Left ventricle myocardium inferior (tissue), 1 donor: Measurements from ENCODE around the gene TMEM30A. TPM values are rescaled to one million over a fixed set of nuclear protein-coding genes. Genes with fewer than 3 reads are reported as not detected.

Source experiments
- DNase-seq: peaks from one replicate; pipeline ENCODE4 v3.0.0-alpha.2; 2020
- H3K27ac ChIP-seq: fragments of 200-600 bp; replicated peaks from 2 replicates; pipeline ENCODE4 v1.8.0; 2021
- H3K27me3 ChIP-seq: fragments of 200-600 bp; 2 replicates; pipeline ENCODE4 v1.8.0; 2021; ENCODE audit warnings: low read depth
- H3K36me3 ChIP-seq: fragments of 200-600 bp; 2 replicates; pipeline ENCODE4 v1.8.0; 2021
- H3K4me1 ChIP-seq: fragments of 200-600 bp; 2 replicates; pipeline ENCODE4 v1.8.0; 2021
- H3K4me3 ChIP-seq: fragments of 200-600 bp; 2 replicates; pipeline ENCODE4 v1.8.0; 2021; ENCODE audit warnings: mild to moderate bottlenecking, moderate library complexity
- H3K9me3 ChIP-seq: fragments of 200-600 bp; replicated peaks from 2 replicates; pipeline ENCODE4 v1.8.0; 2021
- CTCF ChIP-seq: fragments of 200-600 bp; IDR thresholded peaks from 2 replicates; pipeline ENCODE4 v1.8.0; 2021; ENCODE audit warnings: antibody characterized with exemption, mild to moderate bottlenecking, borderline replicate concordance
- intact Hi-C: fragments of 100-400 bp; cut with micrococcal nuclease; formaldehyde crosslinking; loops from one replicate; pipeline ENCODE4 v1.11.0; 2022
- total RNA-seq: library from RNA; stranded (reverse); fragmentation: NEBNext Ultra II Directional; extraction: Animal tissue kit (Norgen Biotek cat#: 25700); gene quantifications from one replicate; pipeline ENCODE4 v1.2.1, GENCODE V29; 2021
- donor health status: DM: no; HTN: yes; CAD: no; lungs with severe emphysema.

The TMEM30A gene
- total RNA-seq, 1 donor from 2014 or later: 52.3 TPM

GRCh38 chr6:75280131-75280855 is 4.3 kb downstream of the TMEM30A start:
- Histone ChIP-seq H3K4me1 (peaks cover 93% of the 10 kb centered on the region), H3K9me3 (no peaks in the 10 kb centered on the region), H3K4me3 (no peak overlapping the region), H3K27me3 (no peaks in the 10 kb centered on the region), H3K36me3 (no peaks in the 10 kb centered on the region), H3K27ac (no peak overlapping the region)
- no peak for TF ChIP-seq CTCF
- DNase-seq: no peak
- intact Hi-C loops: no loop called here

- Histone ChIP-seq H3K27ac (no peak overlapping the region), H3K4me1 (peaks cover 94% of the 10 kb centered on the region), H3K27me3 (no peaks in the 10 kb centered on the region), H3K36me3 (peaks cover 1% of the 10 kb centered on the region), H3K9me3 (no peaks in the 10 kb centered on the region), H3K4me3 (no peak overlapping the region)
- no peak for DNase-seq
- intact Hi-C loops: no loop called here
- no peak for TF ChIP-seq CTCF
Observed at GRCh38 chr6:75279418-75279817, 5.2 kb downstream of the TMEM30A start.

- intact Hi-C loops: no loop called here
- DNase-seq: no peak
- Histone ChIP-seq H3K27ac (peak overlapping the region; percentile 10), H3K36me3 (peaks cover 7% of the 10 kb centered on the region), H3K27me3 (no peaks in the 10 kb centered on the region), H3K9me3 (no peaks in the 10 kb centered on the region), H3K4me1 (peaks cover 95% of the 10 kb centered on the region), H3K4me3 (no peak overlapping the region)
- TF ChIP-seq CTCF: no peak
Observed at GRCh38 chr6:75278474-75279077, 6.0 kb downstream of the TMEM30A start.

- Histone ChIP-seq H3K36me3 (peaks cover 12% of the 10 kb centered on the region), H3K4me1 (peaks cover 79% of the 10 kb centered on the region), H3K27ac (no peak overlapping the region), H3K27me3 (no peaks in the 10 kb centered on the region), H3K4me3 (no peak overlapping the region), H3K9me3 (no peaks in the 10 kb centered on the region)
- DNase-seq: no peak
- intact Hi-C loops: no loop called here
- TF ChIP-seq CTCF: no peak
Observed at GRCh38 chr6:75275067-75275466, 9.5 kb downstream of the TMEM30A start.

- intact Hi-C loops: no loop called here
- peak overlapping the region; percentile 57 for H3K27ac ChIP-seq
- DNase-seq: no peak
- peaks cover 66% of the 10 kb centered on the region for H3K4me1 ChIP-seq
- H3K27me3 ChIP-seq: no peaks in the 10 kb centered on the region
- no peak overlapping the region for H3K4me3 ChIP-seq
- H3K9me3 ChIP-seq: no peaks in the 10 kb centered on the region
- TF ChIP-seq CTCF: no peak
- peaks cover 12% of the 10 kb centered on the region for H3K36me3 ChIP-seq
Observed at GRCh38 chr6:75273009-75273408, 11.6 kb downstream of the TMEM30A start.
